Measurements from ENCODE around the gene MYOZ1. TPM values are rescaled to one million over a fixed set of nuclear protein-coding genes. Genes with fewer than 3 reads are reported as not detected.
"Not testable (repeated sequence)": the region's sequence is repeated elsewhere in the genome, so short reads cannot be mapped to it uniquely, and the experiment has no call there.

Gene MYOZ1
- total RNA-seq, 1 donor, result not detected

GRCh38 chr10:73664156-73665040, 23.1 kb upstream of the MYOZ1 start:
- not testable (repeated sequence) for H2AFZ ChIP-seq (ENCODE audit: low read length); H3K36me3 ChIP-seq (ENCODE audit: insufficient read depth, low read length); H3K79me2 ChIP-seq (ENCODE audit: insufficient read depth, low read length); H3K27me3 ChIP-seq (ENCODE audit: insufficient read depth, low read length); H3K27ac ChIP-seq (ENCODE audit: low read depth, low read length); H3K4me1 ChIP-seq (ENCODE audit: insufficient read depth, low read length); H3K4me3 ChIP-seq (ENCODE audit: insufficient read depth, low read length); DNase-seq (ENCODE audit: insufficient read length, low spot score, missing footprints); H3K9me3 ChIP-seq (ENCODE audit: low read depth, low read length); H3K4me2 ChIP-seq (ENCODE audit: insufficient read depth, low read length); H4K20me1 ChIP-seq (ENCODE audit: insufficient read depth, low read length)

GRCh38 chr10:73663621-73664020, 22.3 kb upstream of the MYOZ1 start:
- DNase-seq (ENCODE audit: insufficient read length, low spot score, missing footprints); H3K9me3 ChIP-seq (ENCODE audit: low read depth, low read length); H3K79me2 ChIP-seq (ENCODE audit: insufficient read depth, low read length); H3K4me1 ChIP-seq (ENCODE audit: insufficient read depth, low read length); H3K4me2 ChIP-seq (ENCODE audit: insufficient read depth, low read length); H3K27me3 ChIP-seq (ENCODE audit: insufficient read depth, low read length); H3K4me3 ChIP-seq (ENCODE audit: insufficient read depth, low read length); H3K27ac ChIP-seq (ENCODE audit: low read depth, low read length); H3K36me3 ChIP-seq (ENCODE audit: insufficient read depth, low read length); H2AFZ ChIP-seq (ENCODE audit: low read length); H4K20me1 ChIP-seq (ENCODE audit: insufficient read depth, low read length): not testable (repeated sequence)

DNA sequence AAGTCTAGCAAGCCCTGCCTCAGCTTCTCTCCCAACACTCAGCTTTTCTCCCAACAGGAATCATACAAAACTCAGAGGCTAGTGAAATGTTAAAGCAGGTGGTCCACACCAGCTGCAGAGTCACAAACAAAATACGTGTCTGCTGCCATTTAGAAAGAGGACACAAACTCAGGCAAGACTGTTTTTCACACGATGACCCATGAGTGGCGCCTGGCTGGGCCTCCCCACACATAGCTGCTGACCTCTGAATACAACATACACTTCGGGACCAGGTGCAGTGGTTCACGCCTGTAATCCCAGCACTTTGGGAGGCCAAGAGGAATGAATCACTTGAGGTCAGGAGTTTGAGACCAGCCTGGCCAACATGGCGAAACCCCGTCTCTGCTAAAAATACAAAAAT, 21.4 kb upstream of the MYOZ1 start:
- not testable (repeated sequence) for H3K36me3 ChIP-seq (ENCODE audit: insufficient read depth, low read length); H3K9me3 ChIP-seq (ENCODE audit: low read depth, low read length); H4K20me1 ChIP-seq (ENCODE audit: insufficient read depth, low read length); H3K4me3 ChIP-seq (ENCODE audit: insufficient read depth, low read length); H3K79me2 ChIP-seq (ENCODE audit: insufficient read depth, low read length); H3K27me3 ChIP-seq (ENCODE audit: insufficient read depth, low read length); H3K4me1 ChIP-seq (ENCODE audit: insufficient read depth, low read length); H3K4me2 ChIP-seq (ENCODE audit: insufficient read depth, low read length); DNase-seq (ENCODE audit: insufficient read length, low spot score, missing footprints); H2AFZ ChIP-seq (ENCODE audit: low read length); H3K27ac ChIP-seq (ENCODE audit: low read depth, low read length)

- Histone ChIP-seq H3K36me3 (ENCODE audit: insufficient read depth, low read length) (no peaks in the 10 kb centered on the region), H3K4me1 (ENCODE audit: insufficient read depth, low read length) (peaks cover 6% of the 10 kb centered on the region), H3K9me3 (ENCODE audit: low read depth, low read length) (no peaks in the 10 kb centered on the region), H4K20me1 (ENCODE audit: insufficient read depth, low read length) (no peaks in the 10 kb centered on the region), H3K27ac (ENCODE audit: low read depth, low read length) (no peak within 1 kb of the TSS), H2AFZ (ENCODE audit: low read length) (no peak within 1 kb of the TSS), H3K4me2 (ENCODE audit: insufficient read depth, low read length) (no peak within 1 kb of the TSS), H3K27me3 (ENCODE audit: insufficient read depth, low read length) (no peaks in the 10 kb centered on the region), H3K4me3 (ENCODE audit: insufficient read depth, low read length) (no peak within 1 kb of the TSS), H3K79me2 (ENCODE audit: insufficient read depth, low read length) (no peaks in the 10 kb centered on the region)
- peak; percentile 65 for DNase-seq (ENCODE audit: insufficient read length, low spot score, missing footprints)
- no peak for TF ChIP-seq CTCF (IDR thresholded peaks at IDR 0.05; ENCODE audit: extremely low read depth, low read depth, low read length)
These were observed 14.7 kb upstream of the MYOZ1 start, which contains the start of gene SYNPO2L for GRCh38 chr10:73655990-73656298. Gene SYNPO2L, minus strand, starts transcription at chr10:73656029. Its CDS starts 107 bp downstream, at chr10:73655922.

DNA sequence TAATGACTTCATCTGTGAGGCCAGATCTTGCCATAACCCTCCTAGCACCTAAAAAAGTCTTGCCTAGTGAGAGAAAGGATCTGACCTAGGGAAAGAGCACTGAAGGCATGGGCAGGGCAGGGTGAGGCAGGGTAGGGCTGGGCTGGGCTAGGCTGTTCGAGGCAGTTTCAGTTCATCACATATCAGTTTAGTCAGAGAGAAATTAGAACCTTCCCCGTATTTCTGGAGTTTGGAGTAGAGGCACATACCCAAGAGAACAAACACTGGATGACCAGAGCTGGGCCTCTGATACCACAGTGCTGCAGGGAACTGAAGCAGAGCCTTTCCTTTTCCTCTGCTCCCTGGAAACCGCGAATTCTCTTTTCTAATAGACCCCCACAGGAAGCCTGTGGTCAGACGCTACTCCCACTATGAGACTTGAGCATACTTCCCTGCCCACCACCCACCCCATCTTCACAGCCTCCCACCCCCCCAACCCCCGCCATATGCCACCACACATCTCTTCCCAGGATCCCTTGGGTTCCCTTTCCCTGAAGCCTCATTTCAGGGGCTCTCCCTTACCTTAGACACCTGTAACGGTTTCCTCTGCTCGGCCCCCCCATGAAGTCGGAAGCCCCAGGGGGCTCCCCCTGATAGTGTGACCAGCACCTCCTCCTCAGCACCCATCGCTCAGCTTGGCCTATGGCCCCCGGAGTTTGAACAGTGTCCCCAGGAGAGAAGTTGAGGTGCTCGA, 14.1 kb upstream of the MYOZ1 start:
- no peak for TF ChIP-seq CTCF (IDR thresholded peaks at IDR 0.05; ENCODE audit: extremely low read depth, low read depth, low read length)
- Histone ChIP-seq H3K27ac (ENCODE audit: low read depth, low read length) (no peak overlapping the region), H4K20me1 (ENCODE audit: insufficient read depth, low read length) (no peaks in the 10 kb centered on the region), H2AFZ (ENCODE audit: low read length) (no peak overlapping the region), H3K4me1 (ENCODE audit: insufficient read depth, low read length) (peaks cover 11% of the 10 kb centered on the region), H3K79me2 (ENCODE audit: insufficient read depth, low read length) (no peaks in the 10 kb centered on the region), H3K4me3 (ENCODE audit: insufficient read depth, low read length) (no peak overlapping the region), H3K4me2 (ENCODE audit: insufficient read depth, low read length) (no peak overlapping the region), H3K36me3 (ENCODE audit: insufficient read depth, low read length) (no peaks in the 10 kb centered on the region), H3K27me3 (ENCODE audit: insufficient read depth, low read length) (no peaks in the 10 kb centered on the region), H3K9me3 (ENCODE audit: low read depth, low read length) (no peaks in the 10 kb centered on the region)
- DNase-seq (ENCODE audit: insufficient read length, low spot score, missing footprints), result peak; percentile 74
